HL-60 (cell line): Measurements from ENCODE around the gene MACROD2.

Source experiments
- DNase-seq, 2 experiments: peaks; one replicate each; pipeline ENCODE4 v3.0.0-alpha.2; 2010 to 2020; ENCODE audit warnings: low read depth in 1 of 2, low spot score in 1 of 2
- H3K27ac ChIP-seq: fragments of 250-450 bp; sonication (Bioruptor Pico); replicated peaks from 2 replicates; pipeline ENCODE4 v1.5.1; 2020; ENCODE audit warnings: mild to moderate bottlenecking, moderate library complexity
- H3K27me3 ChIP-seq: fragments of 250-450 bp; sonication (Bioruptor Pico); 2 replicates; pipeline ENCODE4 v1.5.1; 2021; ENCODE audit warnings: mild to moderate bottlenecking, moderate library complexity; ENCODE audit not compliant: insufficient read depth, poor library complexity, severe bottlenecking
- H3K4me3 ChIP-seq: replicated peaks from 2 replicates; pipeline ENCODE4 v1.5.1; 2011; ENCODE audit warnings: mild to moderate bottlenecking, control low read depth, low read length; ENCODE audit not compliant: insufficient read depth
- GABPA ChIP-seq: IDR thresholded peaks from 2 replicates; pipeline ENCODE4 v1.6.1; 2012; ENCODE audit warnings: low read depth
- POLR2AphosphoS5 ChIP-seq: IDR thresholded peaks from 2 replicates; pipeline ENCODE4 v1.6.1; 2012; ENCODE audit warnings: low read depth
- SPI1 ChIP-seq: IDR thresholded peaks from 2 replicates; pipeline ENCODE4 v1.6.1; 2012; ENCODE audit warnings: low read depth, mild to moderate bottlenecking, borderline replicate concordance
- TF ChIP-seq, protein P1 (sequence below): IDR thresholded peaks from one replicate; pipeline ENCODE4 v1.5.1; 2011; ENCODE audit warnings: low read length, control low read depth, inconsistent platforms; ENCODE audit not compliant: insufficient read depth
- TF ChIP-seq, protein P2 (sequence below): IDR thresholded peaks from 2 replicates; pipeline ENCODE4 v1.6.1; 2012; ENCODE audit warnings: low read depth; ENCODE audit not compliant: insufficient replicate concordance

The MACROD2 gene

DNA sequence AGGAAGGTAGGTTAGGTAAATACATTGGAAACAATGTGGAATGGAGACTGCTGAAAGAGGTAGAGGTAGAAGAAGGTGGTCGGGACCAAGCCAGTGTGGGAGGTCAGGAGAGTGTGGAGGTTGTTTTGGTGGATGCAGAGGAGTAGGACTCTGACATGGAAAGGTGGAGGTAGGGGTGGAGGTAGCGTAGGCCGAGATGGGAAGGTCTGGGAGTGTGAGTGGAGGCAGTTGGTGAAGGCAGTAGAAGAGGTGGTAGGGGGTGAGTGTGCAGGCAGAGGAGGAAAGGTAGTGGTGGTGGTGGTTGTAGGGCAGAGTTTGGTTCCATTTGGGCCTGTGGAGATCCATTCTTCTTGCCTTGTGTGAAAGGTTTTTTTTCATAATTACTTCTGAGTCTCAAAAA lies 941.7 kb downstream of the MACROD2 start:
- H3K4me3 ChIP-seq, result no peak overlapping the region
- no peaks in the 10 kb centered on the region for H3K27me3 ChIP-seq
- H3K27ac ChIP-seq, result no peak overlapping the region
- TF ChIP-seq GABPA (no peak), POLR2AphosphoS5 (no peak), SPI1 (no peak)
- TF ChIP-seq, protein P1, sequence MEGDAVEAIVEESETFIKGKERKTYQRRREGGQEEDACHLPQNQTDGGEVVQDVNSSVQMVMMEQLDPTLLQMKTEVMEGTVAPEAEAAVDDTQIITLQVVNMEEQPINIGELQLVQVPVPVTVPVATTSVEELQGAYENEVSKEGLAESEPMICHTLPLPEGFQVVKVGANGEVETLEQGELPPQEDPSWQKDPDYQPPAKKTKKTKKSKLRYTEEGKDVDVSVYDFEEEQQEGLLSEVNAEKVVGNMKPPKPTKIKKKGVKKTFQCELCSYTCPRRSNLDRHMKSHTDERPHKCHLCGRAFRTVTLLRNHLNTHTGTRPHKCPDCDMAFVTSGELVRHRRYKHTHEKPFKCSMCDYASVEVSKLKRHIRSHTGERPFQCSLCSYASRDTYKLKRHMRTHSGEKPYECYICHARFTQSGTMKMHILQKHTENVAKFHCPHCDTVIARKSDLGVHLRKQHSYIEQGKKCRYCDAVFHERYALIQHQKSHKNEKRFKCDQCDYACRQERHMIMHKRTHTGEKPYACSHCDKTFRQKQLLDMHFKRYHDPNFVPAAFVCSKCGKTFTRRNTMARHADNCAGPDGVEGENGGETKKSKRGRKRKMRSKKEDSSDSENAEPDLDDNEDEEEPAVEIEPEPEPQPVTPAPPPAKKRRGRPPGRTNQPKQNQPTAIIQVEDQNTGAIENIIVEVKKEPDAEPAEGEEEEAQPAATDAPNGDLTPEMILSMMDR, result no peak
- TF ChIP-seq, protein P2, sequence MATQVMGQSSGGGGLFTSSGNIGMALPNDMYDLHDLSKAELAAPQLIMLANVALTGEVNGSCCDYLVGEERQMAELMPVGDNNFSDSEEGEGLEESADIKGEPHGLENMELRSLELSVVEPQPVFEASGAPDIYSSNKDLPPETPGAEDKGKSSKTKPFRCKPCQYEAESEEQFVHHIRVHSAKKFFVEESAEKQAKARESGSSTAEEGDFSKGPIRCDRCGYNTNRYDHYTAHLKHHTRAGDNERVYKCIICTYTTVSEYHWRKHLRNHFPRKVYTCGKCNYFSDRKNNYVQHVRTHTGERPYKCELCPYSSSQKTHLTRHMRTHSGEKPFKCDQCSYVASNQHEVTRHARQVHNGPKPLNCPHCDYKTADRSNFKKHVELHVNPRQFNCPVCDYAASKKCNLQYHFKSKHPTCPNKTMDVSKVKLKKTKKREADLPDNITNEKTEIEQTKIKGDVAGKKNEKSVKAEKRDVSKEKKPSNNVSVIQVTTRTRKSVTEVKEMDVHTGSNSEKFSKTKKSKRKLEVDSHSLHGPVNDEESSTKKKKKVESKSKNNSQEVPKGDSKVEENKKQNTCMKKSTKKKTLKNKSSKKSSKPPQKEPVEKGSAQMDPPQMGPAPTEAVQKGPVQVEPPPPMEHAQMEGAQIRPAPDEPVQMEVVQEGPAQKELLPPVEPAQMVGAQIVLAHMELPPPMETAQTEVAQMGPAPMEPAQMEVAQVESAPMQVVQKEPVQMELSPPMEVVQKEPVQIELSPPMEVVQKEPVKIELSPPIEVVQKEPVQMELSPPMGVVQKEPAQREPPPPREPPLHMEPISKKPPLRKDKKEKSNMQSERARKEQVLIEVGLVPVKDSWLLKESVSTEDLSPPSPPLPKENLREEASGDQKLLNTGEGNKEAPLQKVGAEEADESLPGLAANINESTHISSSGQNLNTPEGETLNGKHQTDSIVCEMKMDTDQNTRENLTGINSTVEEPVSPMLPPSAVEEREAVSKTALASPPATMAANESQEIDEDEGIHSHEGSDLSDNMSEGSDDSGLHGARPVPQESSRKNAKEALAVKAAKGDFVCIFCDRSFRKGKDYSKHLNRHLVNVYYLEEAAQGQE, result no peak
- no peak for DNase-seq

DNA sequence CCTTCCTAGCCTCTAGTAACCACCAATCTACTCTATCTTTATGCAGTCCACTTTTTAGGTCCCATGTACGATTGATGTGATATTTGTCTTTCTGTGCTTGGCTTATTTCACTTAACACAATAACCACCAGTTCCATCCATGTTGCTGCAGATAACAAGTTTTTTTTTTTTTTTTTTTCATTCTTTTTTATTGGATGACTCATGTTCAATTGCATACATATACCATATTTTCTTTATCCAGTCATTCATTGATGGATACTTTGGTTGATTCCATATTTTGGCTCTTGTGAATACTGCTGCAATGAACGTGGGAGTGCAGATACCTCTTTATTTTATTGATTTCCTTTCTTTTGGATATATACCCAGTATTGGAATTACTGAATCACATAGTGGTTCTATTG lies 942.5 kb downstream of the MACROD2 start:
- TF ChIP-seq POLR2AphosphoS5 (no peak), GABPA (no peak), SPI1 (no peak)
- TF ChIP-seq, protein P1, result no peak
- TF ChIP-seq, protein P2, result no peak

DNA sequence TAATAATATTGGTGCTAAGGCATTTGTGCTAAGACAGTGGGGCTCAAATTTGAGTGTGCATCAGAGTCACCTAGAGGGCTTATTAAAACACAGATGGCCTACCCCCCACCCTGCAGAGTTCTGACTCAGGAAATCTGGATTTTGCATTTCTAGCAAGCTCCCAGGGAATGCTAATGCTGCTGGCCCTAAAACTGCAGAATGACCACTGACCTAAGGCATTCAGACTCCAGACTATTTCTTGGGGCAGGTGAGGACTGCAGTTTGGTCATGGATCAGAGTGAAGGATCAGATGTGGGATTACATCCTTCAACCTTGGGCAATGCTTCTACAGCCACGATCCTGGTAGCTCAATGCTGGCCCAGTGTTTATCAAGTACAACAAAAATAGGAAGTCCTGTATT lies 952.2 kb downstream of the MACROD2 start:
- H3K27ac ChIP-seq, result no peak overlapping the region
- TF ChIP-seq GABPA (no peak), SPI1 (no peak), POLR2AphosphoS5 (no peak)
- TF ChIP-seq, protein P1, result no peak
- TF ChIP-seq, protein P2, result no peak

More for the DNA sequence above, 942.5 kb downstream of the MACROD2 start:
- no peaks in the 10 kb centered on the region for H3K27me3 ChIP-seq
- no peak overlapping the region for H3K27ac ChIP-seq
- no peak for DNase-seq
- no peak overlapping the region for H3K4me3 ChIP-seq

More for the DNA sequence above, 952.2 kb downstream of the MACROD2 start:
- H3K4me3 ChIP-seq, result no peak overlapping the region
- no peak for DNase-seq
- H3K27me3 ChIP-seq, result no peaks in the 10 kb centered on the region
